ENCODE measurements around the gene ZCCHC18.

The ZCCHC18 gene

GRCh38 chrX:104134583-104135261 is 22.4 kb downstream of the ZCCHC18 start:
- DNase-seq (ENCODE audit: low read depth, low spot score), result no peak

GRCh38 chrX:104135677-104136076 is 23.4 kb downstream of the ZCCHC18 start:
- DNase-seq (ENCODE audit: low read depth, low spot score), result no peak

- no peak for DNase-seq (ENCODE audit: low read depth, low spot score)
Observed at GRCh38 chrX:104136241-104137019, 24.1 kb downstream of the ZCCHC18 start.

GRCh38 chrX:104137496-104137895 is 25.2 kb downstream of the ZCCHC18 start:
- DNase-seq (ENCODE audit: low read depth, low spot score), result no peak

- DNase-seq (ENCODE audit: low read depth, low spot score), result no peak
Observed at GRCh38 chrX:104141087-104141760, 28.9 kb downstream of the ZCCHC18 start.

GRCh38 chrX:104151037-104151436 is 38.7 kb downstream of the ZCCHC18 start:
- no peak for DNase-seq (ENCODE audit: low read depth, low spot score)

- DNase-seq (ENCODE audit: low read depth, low spot score), result peak; percentile 70
Observed at GRCh38 chrX:104156630-104157529, 44.6 kb downstream of the ZCCHC18 start, which contains the start of gene SLC25A53. Gene SLC25A53 (minus strand): TSS chrX:104157009. CDS start chrX:104105257, 51,752 bp downstream.

All from iPS DF 19.7 (cell line).